Skeletal muscle cell (primary cell): Measurements from ENCODE around the gene KCNMA1.

Experiments
- DNase-seq: peaks from one replicate; pipeline ENCODE4 v3.0.0-alpha.2; 2010; ENCODE audit warnings: low read depth
- H3K4me3 ChIP-seq: 2 replicates; pipeline ENCODE4 v1.5.1; 2011; ENCODE audit warnings: low read depth, mild to moderate bottlenecking, control low read depth, low read length, moderate library complexity

The KCNMA1 gene

GRCh38 chr10:77056650-77057049 lies 581.0 kb downstream of the KCNMA1 start:
- no peak for DNase-seq
- H3K4me3 ChIP-seq: no peak overlapping the region

- H3K4me3 ChIP-seq: no peak overlapping the region
- DNase-seq: no peak
These were observed 585.0 kb downstream of the KCNMA1 start for GRCh38 chr10:77052593-77052992.

- no peak overlapping the region for H3K4me3 ChIP-seq
- DNase-seq: no peak
These were observed 585.8 kb downstream of the KCNMA1 start for GRCh38 chr10:77051837-77052236.

GRCh38 chr10:77049896-77050295 lies 587.7 kb downstream of the KCNMA1 start:
- no peak for DNase-seq

GRCh38 chr10:77049146-77049545 lies 588.5 kb downstream of the KCNMA1 start:
- DNase-seq: no peak
- H3K4me3 ChIP-seq: no peak overlapping the region

More at GRCh38 chr10:77049896-77050295, 587.7 kb downstream of the KCNMA1 start:
- H3K4me3 ChIP-seq: no peak overlapping the region

GRCh38 chr10:77045085-77045484 lies 592.5 kb downstream of the KCNMA1 start:
- H3K4me3 ChIP-seq: no peak overlapping the region
- no peak for DNase-seq

- DNase-seq: no peak
- H3K4me3 ChIP-seq: no peak overlapping the region
These were observed 594.2 kb downstream of the KCNMA1 start for GRCh38 chr10:77043420-77043763.

- no peak overlapping the region for H3K4me3 ChIP-seq
- no peak for DNase-seq
These were observed 594.7 kb downstream of the KCNMA1 start for GRCh38 chr10:77042706-77043419.

- H3K4me3 ChIP-seq: no peak overlapping the region
- no peak for DNase-seq
These were observed 595.9 kb downstream of the KCNMA1 start for GRCh38 chr10:77041636-77042258.

GRCh38 chr10:77038407-77038806 lies 599.2 kb downstream of the KCNMA1 start:
- no peak for DNase-seq
- no peak overlapping the region for H3K4me3 ChIP-seq

GRCh38 chr10:77037735-77038403 lies 599.7 kb downstream of the KCNMA1 start:
- DNase-seq: no peak

GRCh38 chr10:77036993-77037734 lies 600.4 kb downstream of the KCNMA1 start:
- DNase-seq: no peak
- H3K4me3 ChIP-seq: no peak overlapping the region

More at GRCh38 chr10:77037735-77038403, 599.7 kb downstream of the KCNMA1 start:
- no peak overlapping the region for H3K4me3 ChIP-seq

GRCh38 chr10:77036276-77036675 lies 601.3 kb downstream of the KCNMA1 start:
- no peak overlapping the region for H3K4me3 ChIP-seq
- DNase-seq: no peak

- no peak for DNase-seq
- no peak overlapping the region for H3K4me3 ChIP-seq
These were observed 602.8 kb downstream of the KCNMA1 start for GRCh38 chr10:77034795-77035194.

GRCh38 chr10:77034240-77034639 lies 603.4 kb downstream of the KCNMA1 start:
- DNase-seq: no peak
- H3K4me3 ChIP-seq: no peak overlapping the region

- no peak for DNase-seq
- no peak overlapping the region for H3K4me3 ChIP-seq
These were observed 605.4 kb downstream of the KCNMA1 start for GRCh38 chr10:77032188-77032570.

- H3K4me3 ChIP-seq: no peak overlapping the region
- DNase-seq: no peak
These were observed 605.9 kb downstream of the KCNMA1 start for GRCh38 chr10:77031531-77032187.

GRCh38 chr10:77030974-77031373 lies 606.6 kb downstream of the KCNMA1 start:
- DNase-seq: no peak
- H3K4me3 ChIP-seq: no peak overlapping the region
